Omental fat pad (tissue), 4 donors: Measurements from ENCODE around the gene EEA1. TPM values are rescaled to one million over a fixed set of nuclear protein-coding genes. Genes with fewer than 3 reads are reported as not detected.
A peak's percentile ranks its signal among the peaks of the same experiment; 100 is the strongest.

Source experiments
- ATAC-seq: fragments of 150-250 bp; one replicate; pipeline ENCODE4 v1.9.1; 2016; ENCODE audit warnings: mild to moderate bottlenecking, moderate library complexity; ENCODE audit not compliant: low FRiP score
- DNase-seq: peaks from one replicate; pipeline ENCODE4 v3.0.0-alpha.2; 2019; ENCODE audit warnings: low spot score
- total RNA-seq, 4 donors: library from RNA; depleted of rRNA; stranded (reverse); fragments of >200 nt; gene quantifications; one replicate each; pipeline ENCODE4 v1.1.0, GENCODE V29; 2016
- TF ChIP-seq, protein P1 (sequence below), 3 donors: fragments of 450-650 bp; IDR thresholded peaks; one replicate each; pipeline ENCODE4 v1.5.1; 2016 to 2017; ENCODE audit warnings: antibody characterized with exemption in 3 of 3, mild to moderate bottlenecking in 3 of 3, moderate library complexity in 2 of 3

EEA1 gene
- total RNA-seq, 4 donors from 2014 or later = 20.6 to 40.6 (median 25.4) TPM

DNA sequence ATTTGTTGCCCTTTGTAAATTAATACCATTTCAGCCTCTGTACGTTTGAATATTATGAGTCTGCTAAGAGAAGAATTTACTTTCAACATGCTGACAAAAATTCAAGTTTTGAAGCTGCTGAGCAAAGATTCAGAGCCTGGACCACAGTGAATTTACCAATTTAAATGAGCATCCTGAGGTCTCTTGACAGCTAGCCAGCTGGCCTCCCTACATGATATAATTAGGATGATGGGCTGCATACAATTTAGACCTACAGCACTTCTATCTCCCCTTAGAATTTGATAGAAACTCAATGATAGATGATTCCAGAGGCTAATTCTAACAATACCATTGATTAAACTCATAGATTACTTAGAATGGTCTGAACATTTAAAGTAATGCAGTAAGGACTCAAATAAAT is 10.0 kb upstream of the EEA1 start:
- TF ChIP-seq, protein P1, sequence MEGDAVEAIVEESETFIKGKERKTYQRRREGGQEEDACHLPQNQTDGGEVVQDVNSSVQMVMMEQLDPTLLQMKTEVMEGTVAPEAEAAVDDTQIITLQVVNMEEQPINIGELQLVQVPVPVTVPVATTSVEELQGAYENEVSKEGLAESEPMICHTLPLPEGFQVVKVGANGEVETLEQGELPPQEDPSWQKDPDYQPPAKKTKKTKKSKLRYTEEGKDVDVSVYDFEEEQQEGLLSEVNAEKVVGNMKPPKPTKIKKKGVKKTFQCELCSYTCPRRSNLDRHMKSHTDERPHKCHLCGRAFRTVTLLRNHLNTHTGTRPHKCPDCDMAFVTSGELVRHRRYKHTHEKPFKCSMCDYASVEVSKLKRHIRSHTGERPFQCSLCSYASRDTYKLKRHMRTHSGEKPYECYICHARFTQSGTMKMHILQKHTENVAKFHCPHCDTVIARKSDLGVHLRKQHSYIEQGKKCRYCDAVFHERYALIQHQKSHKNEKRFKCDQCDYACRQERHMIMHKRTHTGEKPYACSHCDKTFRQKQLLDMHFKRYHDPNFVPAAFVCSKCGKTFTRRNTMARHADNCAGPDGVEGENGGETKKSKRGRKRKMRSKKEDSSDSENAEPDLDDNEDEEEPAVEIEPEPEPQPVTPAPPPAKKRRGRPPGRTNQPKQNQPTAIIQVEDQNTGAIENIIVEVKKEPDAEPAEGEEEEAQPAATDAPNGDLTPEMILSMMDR (IDR thresholded peaks at IDR 0.05) = no peak
- ATAC-seq (no peak), DNase-seq (no peak)

DNA sequence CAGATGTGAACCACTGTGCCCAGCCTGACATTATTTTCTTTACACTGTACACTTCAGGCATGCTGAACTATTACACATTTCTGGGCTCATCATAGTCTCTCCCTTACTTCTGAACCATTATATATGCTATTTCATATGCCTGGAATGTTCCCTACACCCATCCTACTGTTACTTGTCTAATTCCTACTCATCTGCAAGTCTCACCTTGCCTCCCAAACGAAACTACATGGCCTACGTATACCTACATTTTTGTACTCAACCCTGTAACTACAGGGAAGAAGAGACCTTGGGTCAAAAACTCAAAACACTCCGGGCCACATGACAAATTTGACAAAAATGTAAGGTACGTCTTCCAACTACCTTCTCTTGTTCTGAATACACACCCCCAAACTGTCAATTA is 9.5 kb upstream of the EEA1 start:
- DNase-seq = no peak
- TF ChIP-seq, protein P1 (IDR thresholded peaks at IDR 0.05) = no peak
- no peak for ATAC-seq

DNA sequence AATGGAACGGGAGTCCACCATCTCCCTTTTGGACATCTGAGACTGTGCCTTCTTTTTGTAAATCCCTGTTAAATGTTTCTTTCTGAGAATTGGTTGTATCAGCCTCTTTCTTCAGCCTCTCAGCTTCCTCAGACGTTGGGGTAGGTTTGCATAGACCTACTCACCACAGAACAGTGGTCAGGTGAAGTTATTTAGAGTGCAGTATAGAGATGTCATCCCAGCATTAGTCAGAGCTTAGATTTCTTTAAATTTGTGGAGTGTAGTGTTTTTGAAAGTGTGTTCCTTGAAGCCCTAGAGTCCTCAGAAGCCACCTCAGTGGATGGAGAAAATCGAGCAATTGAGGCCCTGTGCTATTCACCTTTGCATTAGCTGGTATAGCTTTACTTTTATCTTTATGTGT is 8.9 kb upstream of the EEA1 start:
- TF ChIP-seq, protein P1 (IDR thresholded peaks at IDR 0.05) = no peak
- ATAC-seq = no peak

DNA sequence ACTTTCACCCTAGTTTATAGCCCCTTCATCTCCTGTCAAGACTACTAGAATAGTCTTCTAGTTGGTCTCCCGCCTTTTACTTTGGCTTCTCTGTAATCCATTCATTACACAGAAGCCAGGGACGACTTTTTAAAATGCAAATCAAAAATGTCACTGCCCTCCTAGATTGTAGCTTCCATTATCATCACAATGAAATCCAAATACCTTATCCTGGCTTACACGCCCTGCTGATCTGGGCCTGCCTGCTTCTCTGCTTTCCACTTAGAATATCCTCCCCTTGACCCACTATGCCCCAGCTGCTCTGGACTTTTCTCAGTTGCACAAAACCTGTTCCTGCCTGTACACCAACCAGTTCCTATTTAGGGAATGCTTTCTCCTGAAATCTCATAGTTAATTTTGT is 4.5 kb upstream of the EEA1 start:
- TF ChIP-seq, protein P1 (IDR thresholded peaks at IDR 0.05) = no peak
- ATAC-seq (no peak), DNase-seq (no peak)

More for the DNA sequence above, 8.9 kb upstream of the EEA1 start:
- DNase-seq = no peak

DNA sequence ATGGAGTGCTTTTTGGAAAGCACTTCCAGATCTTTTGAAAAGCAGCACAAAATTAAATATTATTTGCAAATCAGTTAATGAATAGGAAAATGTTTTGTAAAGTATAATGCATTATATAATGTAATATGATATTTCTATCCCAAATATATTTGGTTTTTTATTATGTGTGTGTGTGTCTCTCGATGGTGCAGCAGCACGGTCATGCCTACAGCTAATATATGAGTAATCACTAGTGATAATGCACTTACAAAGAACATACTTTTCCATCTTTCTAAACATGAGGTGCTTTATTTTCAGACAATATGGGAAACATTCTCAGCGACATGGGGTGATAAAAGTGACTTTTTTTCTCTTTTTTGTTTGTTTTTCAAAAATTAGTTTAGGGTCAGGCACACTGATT is 1.3 kb upstream of the EEA1 start:
- DNase-seq (no peak), ATAC-seq (no peak)
- TF ChIP-seq, protein P1 (IDR thresholded peaks at IDR 0.05) = no peak

DNA sequence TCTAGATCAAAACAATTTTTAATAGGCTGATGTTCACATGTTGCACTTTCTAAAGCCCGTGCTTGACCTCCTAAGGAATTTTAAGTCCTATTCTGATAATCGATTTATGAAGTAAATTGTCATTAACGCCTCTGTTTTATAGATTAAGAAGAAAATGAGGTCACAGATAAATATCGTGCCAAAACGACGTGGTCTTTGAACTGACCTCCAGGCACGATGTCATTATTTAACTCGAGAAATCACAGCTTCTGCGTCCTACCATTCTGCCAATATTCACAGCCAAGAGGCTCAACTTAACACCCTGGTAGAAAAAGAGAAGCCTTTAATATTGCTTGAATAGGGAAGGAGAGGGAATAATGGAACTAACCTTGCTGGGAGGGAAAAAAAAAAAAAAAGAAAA is 888 bp upstream of the EEA1 start:
- ATAC-seq (no peak), DNase-seq (no peak)
- TF ChIP-seq, protein P1 (IDR thresholded peaks at IDR 0.05) = no peak

DNA sequence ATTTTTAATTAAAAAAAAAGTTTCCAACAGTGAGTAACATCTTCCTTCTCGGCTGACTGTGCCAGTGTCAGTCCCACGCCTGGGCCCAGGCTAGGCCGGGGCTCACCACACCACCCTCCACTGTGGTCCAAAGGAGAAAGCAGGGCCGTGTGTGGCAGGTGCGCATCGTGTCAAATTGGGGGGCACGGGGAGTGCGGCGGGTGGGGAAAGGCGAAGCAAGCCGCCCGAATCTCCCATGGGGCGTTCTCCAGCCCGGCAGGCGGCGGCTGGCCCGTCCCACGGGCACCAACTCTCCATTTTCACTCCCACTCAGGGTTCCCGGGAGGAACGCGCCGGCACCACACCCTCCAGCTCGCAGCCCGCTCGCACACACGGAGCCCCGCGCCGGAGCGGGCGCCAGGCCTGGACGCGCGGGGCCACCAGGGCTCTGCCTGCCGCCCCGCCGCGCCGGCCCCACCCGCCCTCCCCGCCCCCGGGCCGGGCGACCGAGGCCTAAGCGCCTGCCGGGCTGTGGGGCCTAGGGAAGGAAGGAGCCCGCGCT is 604 bp downstream of the EEA1 start:
- DNase-seq (peak; percentile 25), ATAC-seq (peak; percentile 53)
- TF ChIP-seq, protein P1 (IDR thresholded peaks at IDR 0.05) = no peak
